ENCODE data around the gene APOLD1.
A peak's percentile ranks its signal among the peaks of the same experiment; 100 is the strongest.

Gene APOLD1

DNA sequence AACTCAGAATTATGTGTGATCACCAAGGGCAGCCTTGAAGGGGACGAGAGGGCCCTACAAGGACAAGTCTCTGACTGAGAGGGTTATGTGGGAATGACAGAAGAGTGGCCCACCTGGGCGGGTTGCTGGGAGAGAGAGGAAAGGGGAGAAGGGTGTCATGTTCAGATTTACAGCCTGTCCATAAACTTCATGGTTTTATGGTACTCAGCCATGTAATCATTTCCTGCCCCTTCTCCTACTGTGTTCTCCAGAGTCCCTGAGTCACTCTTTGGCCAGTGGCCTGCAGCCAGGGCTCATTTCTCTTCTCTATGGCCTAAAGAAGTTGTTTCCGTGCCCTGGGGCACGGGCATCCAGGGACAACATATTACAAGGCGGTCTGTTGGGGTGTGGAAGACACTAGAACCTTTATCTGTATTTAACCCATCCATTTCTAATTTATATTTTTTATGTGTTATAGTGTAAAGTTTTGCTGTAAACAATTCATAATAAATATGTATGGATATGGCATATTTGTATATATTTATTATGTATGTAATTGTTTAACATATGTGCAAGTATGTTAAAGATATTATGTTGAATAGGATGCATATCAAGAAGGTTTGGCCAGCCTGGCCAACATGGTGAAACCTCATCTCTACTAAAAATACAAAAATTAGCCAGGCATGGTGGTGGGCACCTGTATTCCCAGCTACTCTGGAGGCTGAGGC lies 54.6 kb downstream of the APOLD1 start:
- TF ChIP-seq, protein P1, sequence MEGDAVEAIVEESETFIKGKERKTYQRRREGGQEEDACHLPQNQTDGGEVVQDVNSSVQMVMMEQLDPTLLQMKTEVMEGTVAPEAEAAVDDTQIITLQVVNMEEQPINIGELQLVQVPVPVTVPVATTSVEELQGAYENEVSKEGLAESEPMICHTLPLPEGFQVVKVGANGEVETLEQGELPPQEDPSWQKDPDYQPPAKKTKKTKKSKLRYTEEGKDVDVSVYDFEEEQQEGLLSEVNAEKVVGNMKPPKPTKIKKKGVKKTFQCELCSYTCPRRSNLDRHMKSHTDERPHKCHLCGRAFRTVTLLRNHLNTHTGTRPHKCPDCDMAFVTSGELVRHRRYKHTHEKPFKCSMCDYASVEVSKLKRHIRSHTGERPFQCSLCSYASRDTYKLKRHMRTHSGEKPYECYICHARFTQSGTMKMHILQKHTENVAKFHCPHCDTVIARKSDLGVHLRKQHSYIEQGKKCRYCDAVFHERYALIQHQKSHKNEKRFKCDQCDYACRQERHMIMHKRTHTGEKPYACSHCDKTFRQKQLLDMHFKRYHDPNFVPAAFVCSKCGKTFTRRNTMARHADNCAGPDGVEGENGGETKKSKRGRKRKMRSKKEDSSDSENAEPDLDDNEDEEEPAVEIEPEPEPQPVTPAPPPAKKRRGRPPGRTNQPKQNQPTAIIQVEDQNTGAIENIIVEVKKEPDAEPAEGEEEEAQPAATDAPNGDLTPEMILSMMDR (IDR thresholded peaks at IDR 0.05; ENCODE audit: low read depth, low read length, missing control alignments): no peak

DNA sequence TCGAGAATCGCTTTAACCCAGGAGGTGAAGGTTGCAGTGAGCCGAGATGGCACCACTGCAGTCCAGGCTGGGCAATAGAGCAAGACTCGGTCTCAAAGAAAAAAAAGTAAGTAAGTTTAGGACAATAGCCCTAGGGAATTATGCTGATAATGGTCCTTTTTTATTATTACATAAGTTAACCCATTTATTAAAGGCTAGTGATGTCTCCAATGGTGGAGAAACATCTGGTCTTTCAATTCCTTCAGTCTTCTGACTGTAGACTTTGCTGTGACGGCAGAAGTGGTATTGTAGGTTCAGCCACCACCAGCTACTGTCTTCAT lies 55.1 kb downstream of the APOLD1 start:
- in situ Hi-C loops (cut with HindIII; ENCODE audit: low sequenced_read_pairs): no loop called here
- TF ChIP-seq, protein P1 (IDR thresholded peaks at IDR 0.05; ENCODE audit: low read depth, low read length, missing control alignments): no peak
- no peak for DNase-seq (ENCODE audit: low read depth)
- H3K4me3 ChIP-seq (ENCODE audit: low read depth, low read length): no peak overlapping the region

More for the DNA sequence above, 54.6 kb downstream of the APOLD1 start:
- in situ Hi-C loops (cut with HindIII; ENCODE audit: low sequenced_read_pairs): no loop called here
- peak; percentile 63 for DNase-seq (ENCODE audit: low read depth)
- no peak overlapping the region for H3K4me3 ChIP-seq (ENCODE audit: low read depth, low read length)
